Liver (tissue), 2 donors: Measurements from ENCODE around the gene CSF2RB.

Experiments used
- CTCF ChIP-seq: fragments of 150-350 bp; IDR thresholded peaks from 2 replicates; pipeline ENCODE4 v1.5.1; 2017; ENCODE audit warnings: improper control_type of control experiment, low read depth, low read length; ENCODE audit not compliant: missing input control
- MAX ChIP-seq: IDR thresholded peaks from 2 replicates; pipeline ENCODE4 v1.6.1; 2016; ENCODE audit warnings: antibody characterized with exemption
- donor health status: healthy.

- TF ChIP-seq CTCF (no peak), MAX (no peak)
Observed at GRCh38 chr22:36935694-36936093, 22.3 kb downstream of the CSF2RB start.
